PC-3 (cell line): ENCODE results near the gene GALNTL6. TPM values are rescaled to one million over a fixed set of nuclear protein-coding genes. Genes with fewer than 3 reads are reported as not detected.

ENCODE experiments used
- ATAC-seq: fragments of 200-7000 bp; cut with Tn5 transposase; 2 replicates; pipeline ENCODE4 v1.9.1; 2020; ENCODE audit warnings: mild to moderate bottlenecking, moderate library complexity
- BruUV-seq: library from RNA; stranded (reverse); fragments of 400-500 nt; replicated peaks from 2 replicates; lab custom pipeline; 2021; lab: Mats Ljungman, UMichigan
- CTCF ChIA-PET: fragments of 300-600 bp; sonication (Branson Sonifier 250); formaldehyde crosslinking; loops from one replicate; lab custom pipeline; 2022; ENCODE audit warnings: antibody characterized with exemption; lab: Charles Lee
- POLR2A ChIA-PET: fragments of 300-600 bp; sonication (Branson Sonifier 250); formaldehyde crosslinking; loops from one replicate; lab custom pipeline; 2022; ENCODE audit warnings: antibody characterized with exemption; ENCODE audit not compliant: unreplicated experiment; lab: Charles Lee
- DNase-seq: peaks from one replicate; pipeline ENCODE4 v3.0.0-alpha.2; 2015
- H2AFZ ChIP-seq: fragments of 300-600 bp; sonication (generic); 2 replicates; pipeline ENCODE4 v1.6.0; 2016; ENCODE audit warnings: antibody characterized with exemption, low read length
- H3F3A ChIP-seq: fragments of 300-600 bp; sonication (generic); one replicate; pipeline ENCODE4 v1.6.0; 2017; ENCODE audit warnings: antibody characterized with exemption, low read length, control low read depth, mild to moderate bottlenecking; ENCODE audit not compliant: unreplicated experiment
- H3K27ac ChIP-seq: fragments of 300-600 bp; sonication (generic); 2 replicates; pipeline ENCODE4 v1.5.1; 2016; ENCODE audit warnings: mild to moderate bottlenecking, low read length
- H3K27me3 ChIP-seq: fragments of 300-600 bp; sonication (generic); 2 replicates; pipeline ENCODE4 v1.6.1; 2016; ENCODE audit warnings: low read length, mixed read lengths
- H3K36me3 ChIP-seq: fragments of 300-600 bp; sonication (generic); 2 replicates; pipeline ENCODE4 v1.6.1; 2016; ENCODE audit warnings: low read depth, mixed run types, low read length, mixed read lengths
- H3K4me1 ChIP-seq: fragments of 300-600 bp; sonication (generic); 2 replicates; pipeline ENCODE4 v1.5.1; 2016; ENCODE audit warnings: low read length; ENCODE audit not compliant: insufficient read depth
- H3K4me2 ChIP-seq: fragments of 300-600 bp; sonication (generic); 2 replicates; pipeline ENCODE4 v1.6.0; 2016; ENCODE audit warnings: low read length
- H3K4me3 ChIP-seq: fragments of 300-600 bp; sonication (generic); 2 replicates; pipeline ENCODE4 v1.5.1; 2016; ENCODE audit warnings: mild to moderate bottlenecking, low read length, mixed read lengths
- H3K79me2 ChIP-seq: fragments of 300-600 bp; sonication (generic); 2 replicates; pipeline ENCODE4 v1.6.1; 2017; ENCODE audit warnings: low read length, mixed read lengths
- H3K9ac ChIP-seq: fragments of 300-600 bp; sonication (generic); 2 replicates; pipeline ENCODE4 v1.6.0; 2016; ENCODE audit warnings: mild to moderate bottlenecking, low read length
- H3K9me2 ChIP-seq: fragments of 300-600 bp; sonication (generic); replicated peaks from 2 replicates; pipeline ENCODE4 v1.6.1; 2016; ENCODE audit warnings: mixed run types, low read length, mixed read lengths
- H3K9me3 ChIP-seq: fragments of 300-600 bp; sonication (generic); 2 replicates; pipeline ENCODE4 v1.6.1; 2016; ENCODE audit warnings: low read length, mixed read lengths
- H4K20me1 ChIP-seq: fragments of 300-600 bp; sonication (generic); 2 replicates; pipeline ENCODE4 v1.6.1; 2016; ENCODE audit warnings: low read length, mixed read lengths
- CTCF ChIP-seq: fragments of 300-600 bp; sonication (generic); conservative IDR thresholded peaks from 2 replicates; pipeline ENCODE4 v1.5.1; 2017; ENCODE audit warnings: antibody characterized with exemption, low read depth, mild to moderate bottlenecking, low read length
- EZH2 ChIP-seq: fragments of 300-600 bp; sonication (generic); IDR thresholded peaks from one replicate; pipeline ENCODE4 v1.6.1; 2017; ENCODE audit warnings: antibody characterized with exemption, mild to moderate bottlenecking, low read length; ENCODE audit not compliant: unreplicated experiment
- EZH2phosphoT487 ChIP-seq: fragments of 300-600 bp; sonication (generic); IDR thresholded peaks from 2 replicates; pipeline ENCODE4 v1.6.1; 2018; ENCODE audit warnings: mild to moderate bottlenecking, antibody characterized with exemption, low read length, borderline replicate concordance
- intact Hi-C: fragments of 100-400 bp; cut with micrococcal nuclease; formaldehyde crosslinking; loops from 2 replicates; pipeline ENCODE4 v1.9.0; 2023
- total RNA-seq: library from RNA; depleted of rRNA; stranded (reverse); fragments of >200 nt; gene quantifications from 2 replicates; pipeline ENCODE4 v1.2.3, GENCODE V29; 2014

GALNTL6 gene
- total RNA-seq, 1 experiment from 2014 or later = not detected

- H3K9ac ChIP-seq = no peak overlapping the region
- H2AFZ ChIP-seq = no peak overlapping the region
- CTCF ChIA-PET = no interaction called here
- POLR2A ChIA-PET = no interaction called here
- TF ChIP-seq EZH2phosphoT487 = no peak
- TF ChIP-seq EZH2 = no peak
- no peak for TF ChIP-seq CTCF
- H3F3A ChIP-seq = no peaks in the 10 kb centered on the region
- H3K27ac ChIP-seq = no peak overlapping the region
- H3K27me3 ChIP-seq = no peaks in the 10 kb centered on the region
- no peaks in the 10 kb centered on the region for H3K9me2 ChIP-seq
- no peaks in the 10 kb centered on the region for H4K20me1 ChIP-seq
- H3K4me3 ChIP-seq = no peak overlapping the region
- H3K4me2 ChIP-seq = no peak overlapping the region
- ATAC-seq (no peak), DNase-seq (no peak)
- no peaks in the 10 kb centered on the region for H3K9me3 ChIP-seq
- H3K36me3 ChIP-seq = no peaks in the 10 kb centered on the region
- intact Hi-C loops = no loop called here
- H3K4me1 ChIP-seq = no peaks in the 10 kb centered on the region
- H3K79me2 ChIP-seq = no peaks in the 10 kb centered on the region
- BruUV-seq = no TSS peak
Measured at GRCh38 chr4:172843192-172843591, 1030.0 kb downstream of the GALNTL6 start.

GRCh38 chr4:172844556-172844955 is 1031.4 kb downstream of the GALNTL6 start:
- intact Hi-C loops = no loop called here
- Histone ChIP-seq H3K27ac (no peak overlapping the region), H3K9me3 (no peaks in the 10 kb centered on the region), H4K20me1 (no peaks in the 10 kb centered on the region), H3K36me3 (no peaks in the 10 kb centered on the region), H3K4me3 (no peak overlapping the region), H3K27me3 (no peaks in the 10 kb centered on the region), H2AFZ (no peak overlapping the region), H3K9me2 (no peaks in the 10 kb centered on the region), H3K9ac (no peak overlapping the region), H3K4me1 (peaks cover under 1% of the 10 kb centered on the region; the same call in 1 of the 2 replicates), H3F3A (no peaks in the 10 kb centered on the region), H3K79me2 (no peaks in the 10 kb centered on the region), H3K4me2 (no peak overlapping the region)
- no peak for DNase-seq
- no peak for ATAC-seq
- ChIA-PET CTCF (no interaction called here), POLR2A (no interaction called here)
- no peak for TF ChIP-seq CTCF
- BruUV-seq = no TSS peak

- Histone ChIP-seq H3K79me2 (no peaks in the 10 kb centered on the region), H2AFZ (no peak overlapping the region), H3K27me3 (no peaks in the 10 kb centered on the region), H3K4me1 (peaks cover 7% of the 10 kb centered on the region), H3K27ac (no peak overlapping the region), H4K20me1 (no peaks in the 10 kb centered on the region), H3K9ac (no peak overlapping the region), H3K36me3 (no peaks in the 10 kb centered on the region), H3F3A (no peaks in the 10 kb centered on the region), H3K9me2 (no peaks in the 10 kb centered on the region), H3K9me3 (no peaks in the 10 kb centered on the region; the same call in 1 of the 2 replicates), H3K4me3 (no peak overlapping the region), H3K4me2 (no peak overlapping the region)
- DNase-seq = no peak
- ATAC-seq = no peak
- TF ChIP-seq EZH2 (no peak), EZH2phosphoT487 (no peak), CTCF (no peak)
- intact Hi-C loops = no loop called here
- ChIA-PET CTCF (no interaction called here), POLR2A (no interaction called here)
- no TSS peak for BruUV-seq
Measured at GRCh38 chr4:172845281-172845680, 1032.1 kb downstream of the GALNTL6 start.
